K562 (cell line): ENCODE results near the gene RADX. TPM values are rescaled to one million over a fixed set of nuclear protein-coding genes. Genes with fewer than 3 reads are reported as not detected.

Experiments
- ATAC-seq: fragments of 200-7000 bp; cut with Tn5 transposase; 3 replicates; pipeline ENCODE4 v1.9.1; 2020; ENCODE audit warnings: moderate library complexity
- BruUV-seq: library from RNA; stranded (reverse); fragments of 400-500 nt; replicated peaks from 2 replicates; lab custom pipeline; 2021; lab: Mats Ljungman, UMichigan
- CTCF ChIA-PET: fragments of 300-600 bp; formaldehyde crosslinking; extraction: SDS; loops from one replicate; lab custom pipeline; 2021; ENCODE audit warnings: low intra/inter-chr PET ratio; lab: Yijun Ruan, JAX
- POLR2A ChIA-PET: fragments of 300-600, 350-650 bp; sonication (Branson Sonifier 250); formaldehyde crosslinking; extraction: SDS; loops from one replicate; lab custom pipeline; 2021; ENCODE audit warnings: antibody characterized with exemption, inconsistent platforms; lab: Yijun Ruan, JAX
- DNase-seq, 4 experiments: peaks; one replicate each; pipeline versions ENCODE4 v3.0.0 to v3.0.0-alpha.2; 2011 to 2018; ENCODE audit warnings: low spot score in 3 of 4, mixed read lengths in 3 of 4; ENCODE audit errors: extremely low read depth in 1 of 4
- FAIRE-seq: peaks from 2 replicates; lab custom pipeline; 2011; peaks lifted over from hg19 to GRCh38; lab: Jason Lieb, UNC
- H2AFZ ChIP-seq: 2 replicates; pipeline ENCODE4 v1.6.0; 2011; ENCODE audit warnings: low read depth, low read length, control low read depth, inconsistent platforms
- H3K27ac ChIP-seq: fragments of 200-600 bp; 3 replicates; pipeline ENCODE4 v1.8.0; 2011; ENCODE audit warnings: low read depth, mild to moderate bottlenecking, control low read depth, inconsistent platforms, low read length, moderate library complexity, mixed read lengths; ENCODE audit errors: extremely low read depth
- H3K27me3 ChIP-seq, 2 experiments: fragments of 300-600 bp in 1 of 2; 2 replicates in 1 of 2; 3 replicates in 1 of 2; pipeline versions ENCODE4 v1.6.0 to v1.8.0; 2011; ENCODE audit warnings: inconsistent platforms in 2 of 2, low read length in 2 of 2, mild to moderate bottlenecking in 1 of 2, mixed read lengths in 1 of 2, moderate library complexity in 1 of 2; ENCODE audit not compliant: control insufficient read depth in 2 of 2, insufficient read depth in 2 of 2
- H3K36me3 ChIP-seq: fragments of 300-600 bp; 3 replicates; pipeline ENCODE4 v1.8.0; 2011; ENCODE audit warnings: mild to moderate bottlenecking, low read length, inconsistent platforms; ENCODE audit not compliant: control insufficient read depth, insufficient read depth
- H3K4me1 ChIP-seq, 2 experiments: fragments of 200-600 bp in 1 of 2; replicated peaks in 1 of 2; 2 replicates in 1 of 2; 3 replicates in 1 of 2; pipeline versions ENCODE4 v1.5.1 to v1.8.0; 2011; ENCODE audit warnings: inconsistent platforms in 2 of 2, low read length in 2 of 2, mild to moderate bottlenecking in 1 of 2, mixed read lengths in 1 of 2, moderate library complexity in 1 of 2; ENCODE audit not compliant: control insufficient read depth in 2 of 2, insufficient read depth in 2 of 2
- H3K4me2 ChIP-seq: 2 replicates; pipeline ENCODE4 v1.6.1; 2011; ENCODE audit warnings: low read length, control low read depth, inconsistent platforms, mixed read lengths; ENCODE audit not compliant: insufficient read depth
- H3K4me3 ChIP-seq: fragments of 200-600 bp; sonication (generic), shearing (Covaris generic); 2 replicates; pipeline ENCODE4 v1.5.1; 2016; ENCODE audit warnings: control low read depth, inconsistent platforms
- H3K79me2 ChIP-seq: fragments of 200-600 bp; 3 replicates; pipeline ENCODE4 v1.8.0; 2011; ENCODE audit warnings: low read length, inconsistent platforms; ENCODE audit not compliant: control insufficient read depth, insufficient read depth
- H3K9ac ChIP-seq, 2 experiments: 2 replicates each; pipeline versions ENCODE4 v1.6.0 to v1.6.1; 2011; ENCODE audit warnings: low read depth in 2 of 2, low read length in 2 of 2, control low read depth in 1 of 2, inconsistent platforms in 1 of 2, mild to moderate bottlenecking in 1 of 2, mixed read lengths in 1 of 2; ENCODE audit not compliant: insufficient read depth in 1 of 2
- H3K9me1 ChIP-seq: one replicate; pipeline ENCODE4 v1.6.0; 2011; ENCODE audit warnings: inconsistent platforms, mild to moderate bottlenecking, low read length, moderate library complexity; ENCODE audit not compliant: control insufficient read depth, insufficient read depth
- H3K9me3 ChIP-seq: replicated peaks from 2 replicates; pipeline ENCODE4 v1.5.1; 2011; ENCODE audit warnings: low read depth, low read length, inconsistent platforms; ENCODE audit not compliant: control insufficient read depth, insufficient read depth
- H4K20me1 ChIP-seq: replicated peaks from 2 replicates; pipeline ENCODE4 v1.6.1; 2011; ENCODE audit warnings: low read length, inconsistent platforms, mixed read lengths; ENCODE audit not compliant: control insufficient read depth, insufficient read depth
- ARID3B ChIP-seq: fragments of 250-450 bp; sonication (Bioruptor Pico); IDR thresholded peaks from 2 replicates; pipeline ENCODE4 v1.4.0; 2020; ENCODE audit warnings: borderline replicate concordance
- ATF4 ChIP-seq: fragments of 450-650 bp; formaldehyde crosslinking; IDR thresholded peaks from 2 replicates; pipeline ENCODE4 v1.4.0; 2022; ENCODE audit warnings: mild to moderate bottlenecking, moderate library complexity
- CUX1 ChIP-seq: fragments of 200-800 bp; sonication (Bioruptor generic); IDR thresholded peaks from 2 replicates; pipeline ENCODE4 v1.6.1; 2016; ENCODE audit warnings: missing genetic modification characterization, missing compliant biosample characterization
- DACH1 ChIP-seq: fragments of 450-650 bp; IDR thresholded peaks from 2 replicates; pipeline ENCODE4 v1.6.1; 2018; ENCODE audit not compliant: partially characterized antibody
- GATA2 ChIP-seq: sonication (generic); formaldehyde crosslinking; IDR thresholded peaks from 2 replicates; pipeline ENCODE4 v1.4.0; 2020; ENCODE audit warnings: mild to moderate bottlenecking, missing genetic modification reagents
- HNRNPH1 ChIP-seq: fragments of 200-400 bp; formaldehyde crosslinking; optimal IDR thresholded peaks from 2 replicates; pipeline ENCODE3; 2017; ENCODE audit warnings: low read depth, mild to moderate bottlenecking, low read length, moderate library complexity
- NELFE ChIP-seq: IDR thresholded peaks from 2 replicates; pipeline ENCODE4 v1.6.1; 2011; ENCODE audit warnings: mild to moderate bottlenecking; ENCODE audit not compliant: insufficient read depth, insufficient read length
- RBM14 ChIP-seq: fragments of 200-400 bp; formaldehyde crosslinking; IDR thresholded peaks from 2 replicates; pipeline ENCODE4 v1.6.1; 2018; ENCODE audit warnings: low read depth, mild to moderate bottlenecking, low read length, moderate library complexity, borderline replicate concordance; ENCODE audit not compliant: insufficient read depth
- SAFB2 ChIP-seq: fragments of 200-400 bp; formaldehyde crosslinking; IDR thresholded peaks from 2 replicates; pipeline ENCODE4 v1.6.1; 2018; ENCODE audit warnings: borderline replicate concordance, low read length, low read depth, moderate library complexity; ENCODE audit not compliant: severe bottlenecking
- WGBS: fragments of 100-300 bp; shearing (Covaris generic); methylation state at CpG from one replicate; pipeline ENCODE4 v1.1.6; 2016; ENCODE audit warnings: low coverage, mixed read lengths; ENCODE audit not compliant: insufficient coverage; ENCODE audit errors: missing lambda C conversion rate; 5-methylcytosine and 5-hydroxymethylcytosine counted together
- in situ Hi-C: fragments of 300-500 bp; cut with MboI; formaldehyde crosslinking; loops from 4 replicates; pipeline ENCODE4 v1.15.0; 2018; ENCODE audit warnings: inconsistent platforms, mixed read lengths
- intact Hi-C: fragments of 100-400 bp; cut with micrococcal nuclease; formaldehyde crosslinking; loops from 2 replicates; pipeline ENCODE4 v1.14.2; 2022
- polyA plus RNA-seq, 8 experiments: library from polyadenylated mRNA; depleted of rRNA in 4 of 8; stranded (reverse) in 5 of 8; unstranded in 3 of 8; fragments of >200 nt; fragmentation: Nextera tagmentation in 2 of 8; fragmentation: Illumina TruSeq in 1 of 8; extraction: Ambion mirVana in 2 of 8; extraction: Trizol in 1 of 8; gene quantifications; 2 replicates each; pipeline versions ENCODE4 v1.2.1 to v1.2.3, GENCODE V29; 2011 to 2014; ENCODE audit warnings: inconsistent platforms in 1 of 8, missing spikeins in 1 of 8
- total RNA-seq, 7 experiments: library from RNA; depleted of rRNA in 6 of 7; stranded (reverse); fragments of >200 nt in 6 of 7; fragmentation: Illumina TruSeq in 2 of 7; extraction: Trizol in 2 of 7; gene quantifications; 2 replicates each; pipeline versions ENCODE4 v1.2.1 to v1.2.3, GENCODE V29; 2011 to 2021; ENCODE audit warnings: low replicate concordance in 1 of 7
- TF ChIP-seq, protein P1 (sequence below): fragments of 450-650 bp; IDR thresholded peaks from 2 replicates; pipeline ENCODE4 v1.6.1; 2016; ENCODE audit warnings: borderline replicate concordance

Gene RADX
- total and polyA plus RNA-seq, 9 of the 15 experiments (the other 6 are each of a cell fraction or from before 2014, with no cell fraction given), result 0.03 to 0.40 (median 0.12) TPM; not detected in 1

GRCh38 chrX:106670631-106671030 lies 58.9 kb downstream of the RADX start:
- Histone ChIP-seq H3K9ac (no peak overlapping the region), H4K20me1 (no peaks in the 10 kb centered on the region), H3K36me3 (no peaks in the 10 kb centered on the region), H3K4me3 (no peak overlapping the region), H3K4me2 (no peak overlapping the region), H3K27ac (no peak overlapping the region), H3K79me2 (no peaks in the 10 kb centered on the region), H2AFZ (no peak overlapping the region), H3K27me3 (no peaks in the 10 kb centered on the region), H3K4me1 (no peaks in the 10 kb centered on the region), H3K9me3 (no peaks in the 10 kb centered on the region), H3K9me1 (no peaks in the 10 kb centered on the region)
- CTCF ChIA-PET, result no interaction called here
- in situ Hi-C loops, result no loop called here
- intact Hi-C loops, result no loop called here
- FAIRE-seq (no peak), ATAC-seq (no peak), DNase-seq (no peak)
- POLR2A ChIA-PET, result no interaction called here
- BruUV-seq, result no TSS peak
- TF ChIP-seq RBM14 (no peak), ARID3B (CRISPR knock-in tag) (no peak), HNRNPH1 (no peak), ATF4 (no peak), NELFE (no peak), CUX1 (CRISPR knock-in tag) (no peak), GATA2 (CRISPR knock-in tag) (no peak), SAFB2 (no peak), DACH1 (no peak)
- TF ChIP-seq, protein P1, sequence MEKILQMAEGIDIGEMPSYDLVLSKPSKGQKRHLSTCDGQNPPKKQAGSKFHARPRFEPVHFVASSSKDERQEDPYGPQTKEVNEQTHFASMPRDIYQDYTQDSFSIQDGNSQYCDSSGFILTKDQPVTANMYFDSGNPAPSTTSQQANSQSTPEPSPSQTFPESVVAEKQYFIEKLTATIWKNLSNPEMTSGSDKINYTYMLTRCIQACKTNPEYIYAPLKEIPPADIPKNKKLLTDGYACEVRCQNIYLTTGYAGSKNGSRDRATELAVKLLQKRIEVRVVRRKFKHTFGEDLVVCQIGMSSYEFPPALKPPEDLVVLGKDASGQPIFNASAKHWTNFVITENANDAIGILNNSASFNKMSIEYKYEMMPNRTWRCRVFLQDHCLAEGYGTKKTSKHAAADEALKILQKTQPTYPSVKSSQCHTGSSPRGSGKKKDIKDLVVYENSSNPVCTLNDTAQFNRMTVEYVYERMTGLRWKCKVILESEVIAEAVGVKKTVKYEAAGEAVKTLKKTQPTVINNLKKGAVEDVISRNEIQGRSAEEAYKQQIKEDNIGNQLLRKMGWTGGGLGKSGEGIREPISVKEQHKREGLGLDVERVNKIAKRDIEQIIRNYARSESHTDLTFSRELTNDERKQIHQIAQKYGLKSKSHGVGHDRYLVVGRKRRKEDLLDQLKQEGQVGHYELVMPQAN, result no peak
- WGBS, result 7% methylated on average over 1 of the region's 1 CpG
